Posterior vena cava (tissue), 2 donors: ENCODE data around the gene MYORG. TPM values are rescaled to one million over a fixed set of nuclear protein-coding genes. Genes with fewer than 3 reads are reported as not detected.
"Not testable (repeated sequence)": the region's sequence is repeated elsewhere in the genome, so short reads cannot be mapped to it uniquely, and the experiment has no call there.

Source experiments
- DNase-seq: peaks from one replicate; pipeline ENCODE4 v3.0.0-alpha.2; 2020; ENCODE audit warnings: low spot score
- intact Hi-C, 2 donors: fragments of 100-400 bp; cut with DNase I; formaldehyde crosslinking; loops; one replicate each; pipeline versions ENCODE4 v1.14.1 to v1.14.2; 2022 to 2023
- total RNA-seq, 2 donors: library from RNA; stranded (reverse); fragmentation: NEBNext Ultra II Directional; extraction: Animal tissue kit (Norgen Biotek cat#: 25700); gene quantifications; one replicate each; pipeline ENCODE4 v1.2.1, GENCODE V29; 2021
- donor health status: DM: yes; HTN: yes; CAD: no.
- donor health status: DM: yes; HTN: yes; CAD: no.

MYORG gene
- total RNA-seq, 2 donors from 2014 or later = 12.0 to 30.6 TPM

DNA sequence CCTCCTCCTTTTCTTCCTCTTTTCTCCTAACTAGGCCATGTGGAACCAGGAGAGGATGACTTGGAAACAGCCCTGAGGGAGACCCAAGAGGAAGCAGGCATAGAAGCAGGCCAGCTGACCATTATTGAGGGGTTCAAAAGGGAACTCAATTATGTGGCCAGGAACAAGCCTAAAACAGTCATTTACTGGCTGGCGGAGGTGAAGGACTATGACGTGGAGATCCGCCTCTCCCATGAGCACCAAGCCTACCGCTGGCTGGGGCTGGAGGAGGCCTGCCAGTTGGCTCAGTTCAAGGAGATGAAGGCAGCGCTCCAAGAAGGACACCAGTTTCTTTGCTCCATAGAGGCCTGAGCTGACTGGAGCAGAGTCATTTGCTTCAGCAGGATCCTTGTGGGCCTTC, 33.6 kb downstream of the MYORG start:
- intact Hi-C loops = no loop called here
- DNase-seq = peak; percentile 95

DNA sequence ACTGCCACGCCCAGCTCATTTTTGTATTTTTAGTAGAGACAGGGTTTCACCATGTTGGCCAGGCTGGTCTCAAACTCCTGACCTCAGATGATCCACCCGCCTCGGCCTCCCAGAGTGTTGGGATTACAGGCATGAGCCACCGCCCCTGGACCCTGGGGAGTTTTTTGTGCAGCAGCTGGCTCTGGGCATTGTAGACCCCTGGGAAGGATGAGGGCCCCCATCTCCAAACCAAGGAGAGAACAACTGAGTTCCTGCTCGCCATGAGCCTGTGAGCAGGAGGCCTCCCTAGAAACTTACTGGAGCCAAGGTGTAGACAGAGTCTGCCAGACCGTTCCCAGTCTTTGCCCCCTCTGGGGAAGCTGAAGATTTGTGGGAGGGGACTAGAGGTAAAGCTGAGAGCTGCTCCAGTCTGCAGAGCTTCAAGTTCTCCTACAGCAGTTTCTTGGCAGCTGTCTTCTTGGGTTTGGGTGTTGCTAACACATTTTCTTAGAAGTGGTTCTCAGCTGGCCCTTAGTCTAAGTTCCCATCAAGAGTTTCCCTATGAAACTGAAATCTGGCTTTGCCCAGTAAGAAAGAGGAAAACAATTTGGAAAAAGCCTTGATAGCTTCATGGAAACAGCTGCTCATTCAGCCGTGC, 34.9 kb downstream of the MYORG start:
- intact Hi-C loops = no loop called here
- peak; percentile 64 for DNase-seq

- intact Hi-C loops = loop anchor here in 1 of 2 donors (2.0 to 5.0 kb wide), 2 partner anchors 38 to 273 kb away; partner anchors contain the start of genes MYORG and RPP25L
- DNase-seq = no peak
Observed at GRCh38 chr9:34338665-34339385, 37.9 kb downstream of the MYORG start.

DNA sequence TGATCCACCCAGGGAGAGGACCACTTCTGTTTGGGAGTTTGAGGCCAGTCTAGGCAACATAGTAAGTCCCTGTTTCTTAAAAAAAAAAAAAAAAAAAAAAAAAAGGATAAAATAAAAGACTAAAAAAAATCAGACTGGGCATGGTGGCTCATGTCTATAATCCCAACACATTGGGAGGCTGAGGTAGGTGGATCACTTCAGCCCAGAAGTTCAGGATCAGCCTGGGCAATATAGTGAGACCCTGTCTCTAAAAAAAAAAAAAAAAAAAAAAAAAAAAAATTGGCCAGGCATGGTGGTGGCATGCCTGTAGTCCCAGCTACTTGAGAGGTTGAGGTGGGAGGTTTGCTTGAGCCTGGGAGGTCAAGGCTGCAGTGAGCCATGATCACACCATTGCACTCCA, 38.6 kb downstream of the MYORG start:
- not testable (repeated sequence) for DNase-seq
- intact Hi-C loops = loop anchor here in 1 of 2 donors (2.0 to 5.0 kb wide), 2 partner anchors 39 to 274 kb away; partner anchors contain the start of genes MYORG and RPP25L

DNA sequence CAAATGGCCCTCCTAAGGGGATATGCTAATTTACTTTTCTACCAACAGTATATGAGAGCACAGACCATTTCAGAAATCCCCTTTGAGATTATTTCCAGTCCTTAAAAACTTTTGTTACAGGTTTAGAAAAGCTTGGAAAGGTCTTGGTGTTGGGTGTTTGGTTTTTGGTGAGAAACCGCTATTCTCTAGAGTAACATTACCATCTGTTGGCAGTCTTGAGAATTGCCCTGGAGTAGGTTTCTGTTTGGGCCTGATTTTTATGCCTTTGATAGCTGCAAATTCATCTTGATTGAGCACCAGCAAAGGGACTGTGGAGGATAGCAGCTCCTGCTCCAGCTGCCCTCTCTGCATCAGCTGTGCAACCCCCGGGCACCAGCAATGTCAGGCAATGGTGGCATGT, 39.3 kb downstream of the MYORG start:
- DNase-seq = no peak
- intact Hi-C loops = loop anchor here in 1 of 2 donors (5.0 kb wide), 1 partner anchor 275 kb away; the partner anchor contains the start of gene RPP25L

DNA sequence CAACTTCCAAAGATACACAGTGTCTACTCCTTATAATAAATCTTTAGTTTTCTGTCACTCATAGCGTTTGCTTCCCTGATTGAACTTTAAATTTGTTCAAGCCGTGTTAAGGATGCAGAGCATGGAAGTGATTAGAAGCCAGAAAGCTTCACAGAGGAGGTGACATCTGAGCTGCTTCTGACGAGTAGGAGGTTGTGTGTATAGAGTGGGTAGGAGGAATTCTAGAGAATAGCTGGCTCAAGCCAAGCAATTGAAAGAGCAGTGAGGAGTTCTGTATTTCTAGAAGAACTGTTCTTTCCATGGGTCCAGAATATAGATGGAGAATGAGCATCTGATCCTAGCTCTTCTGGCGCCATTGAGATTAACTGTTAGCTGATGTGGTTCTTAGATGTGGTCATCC, 41.3 kb downstream of the MYORG start:
- intact Hi-C loops = loop anchor here in 1 of 2 donors (5.0 kb wide), 1 partner anchor 277 kb away; the partner anchor contains the start of gene RPP25L

DNA sequence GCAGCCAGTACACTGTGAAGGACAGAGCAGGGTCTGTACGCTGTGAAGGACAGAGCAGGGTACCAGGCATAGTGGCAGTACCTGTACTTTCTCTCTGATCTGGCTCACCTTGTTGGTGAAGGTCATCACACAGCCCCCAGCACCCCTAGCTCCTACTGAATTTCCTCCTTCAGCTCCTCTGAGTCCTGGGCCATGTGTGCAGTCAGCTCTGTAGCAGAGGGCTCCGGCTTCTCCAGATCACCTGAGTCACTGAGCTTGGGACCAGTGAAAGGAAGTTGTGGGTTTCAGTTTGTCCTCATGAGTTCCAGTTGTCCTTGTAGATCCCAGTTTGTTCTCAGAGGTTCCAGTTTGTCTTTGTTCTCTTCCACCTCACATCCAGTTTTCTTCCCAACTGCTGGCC, 41.8 kb downstream of the MYORG start:
- intact Hi-C loops = loop anchor here in 1 of 2 donors (5.0 kb wide), 1 partner anchor 277 kb away; the partner anchor contains the start of gene RPP25L
- DNase-seq = no peak

More for the DNA sequence above, 41.3 kb downstream of the MYORG start:
- DNase-seq = no peak

DNA sequence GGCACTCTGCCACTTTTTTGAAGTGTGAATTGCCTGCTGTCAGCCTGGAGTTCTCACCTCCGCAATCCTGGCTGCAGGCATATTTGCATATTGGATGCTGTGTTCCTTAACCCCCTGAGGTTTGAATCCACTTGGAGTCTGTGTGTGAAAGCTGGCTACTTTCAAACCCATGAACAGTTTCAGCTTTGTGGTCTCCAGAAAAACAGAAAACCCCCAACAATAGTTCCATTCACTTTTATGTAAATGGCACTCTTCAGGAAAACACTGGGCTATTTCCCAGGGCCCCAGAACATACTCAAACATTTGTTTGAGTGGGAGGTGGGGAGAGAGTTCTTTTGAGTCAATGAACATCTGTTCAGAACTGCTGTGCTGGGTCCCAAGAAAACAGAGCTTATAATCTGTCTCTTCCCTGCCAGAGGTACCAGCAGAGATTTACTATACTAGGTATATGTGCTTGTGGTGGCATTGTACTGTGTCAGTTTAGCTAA, 42.3 kb downstream of the MYORG start:
- intact Hi-C loops = no loop called here
- DNase-seq = no peak

GRCh38 chr9:34333836-34334235, 42.9 kb downstream of the MYORG start:
- intact Hi-C loops = loop anchor here in 1 of 2 donors (2.0 kb wide), 1 partner anchor 45 kb away; no protein-coding TSS in a partner anchor
- no peak for DNase-seq

DNA sequence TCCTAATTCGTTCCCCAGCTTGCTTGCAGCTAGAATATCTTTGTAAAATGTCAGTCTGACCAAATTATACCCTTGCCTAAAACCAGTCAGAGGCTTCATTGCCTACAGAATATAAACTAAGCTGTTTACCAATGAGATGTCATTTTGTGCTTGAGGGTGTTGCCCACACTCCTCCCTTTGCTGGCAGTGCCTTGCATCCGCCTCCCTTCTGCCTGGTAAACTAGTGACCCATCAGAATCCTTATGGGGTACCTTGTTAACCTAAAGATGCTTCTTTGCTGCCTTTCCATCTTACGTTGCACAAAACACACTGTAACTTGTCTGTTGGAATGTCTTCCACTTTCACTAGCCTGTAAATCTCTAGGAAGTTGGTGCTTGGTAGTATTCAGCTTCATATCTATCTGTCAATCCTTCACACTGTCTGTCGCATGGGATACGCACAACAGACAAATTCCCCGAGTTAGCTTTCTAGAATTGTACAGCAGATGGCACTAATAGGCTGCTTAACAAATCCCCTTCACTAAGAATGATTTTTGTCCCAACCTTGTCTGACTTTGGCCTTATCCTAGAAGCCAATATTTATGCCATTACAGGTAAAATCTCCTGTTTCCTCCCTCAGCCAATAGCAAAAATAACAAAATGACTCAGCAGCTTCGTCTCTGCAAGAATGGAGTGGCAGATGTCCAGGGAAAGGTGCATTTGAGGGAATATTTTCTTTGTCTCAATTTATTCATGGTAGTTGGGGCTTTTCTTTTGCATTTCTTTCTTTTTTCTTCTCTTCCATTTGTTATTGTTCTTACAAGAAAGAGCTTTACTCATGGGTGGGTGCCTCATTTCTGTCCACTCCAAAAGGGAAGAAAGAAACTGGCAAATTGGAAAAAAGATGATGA, 44.4 kb downstream of the MYORG start:
- DNase-seq = no peak
- intact Hi-C loops = loop anchor here in 1 of 2 donors (2.0 kb wide), 1 partner anchor 46 kb away; no protein-coding TSS in a partner anchor

DNA sequence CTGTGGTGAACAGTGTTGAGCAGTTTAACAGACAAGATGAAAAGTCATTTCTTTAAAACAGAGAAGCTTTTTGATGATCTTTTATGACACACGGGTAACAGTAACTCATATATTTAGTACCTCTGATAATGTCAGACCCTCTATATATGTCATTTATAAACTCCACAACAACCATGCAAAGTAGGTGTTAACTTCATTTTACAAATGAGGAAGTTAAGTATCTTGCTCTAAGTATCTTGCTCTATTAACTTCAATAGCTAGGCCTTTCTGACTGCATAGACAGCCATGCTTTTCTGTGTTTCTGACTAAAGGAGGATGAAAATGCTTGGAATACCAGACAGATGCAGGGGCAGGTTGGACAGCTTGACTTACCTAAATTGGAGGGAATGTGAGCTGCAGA, 45.5 kb downstream of the MYORG start:
- DNase-seq = no peak
- intact Hi-C loops = no loop called here

DNA sequence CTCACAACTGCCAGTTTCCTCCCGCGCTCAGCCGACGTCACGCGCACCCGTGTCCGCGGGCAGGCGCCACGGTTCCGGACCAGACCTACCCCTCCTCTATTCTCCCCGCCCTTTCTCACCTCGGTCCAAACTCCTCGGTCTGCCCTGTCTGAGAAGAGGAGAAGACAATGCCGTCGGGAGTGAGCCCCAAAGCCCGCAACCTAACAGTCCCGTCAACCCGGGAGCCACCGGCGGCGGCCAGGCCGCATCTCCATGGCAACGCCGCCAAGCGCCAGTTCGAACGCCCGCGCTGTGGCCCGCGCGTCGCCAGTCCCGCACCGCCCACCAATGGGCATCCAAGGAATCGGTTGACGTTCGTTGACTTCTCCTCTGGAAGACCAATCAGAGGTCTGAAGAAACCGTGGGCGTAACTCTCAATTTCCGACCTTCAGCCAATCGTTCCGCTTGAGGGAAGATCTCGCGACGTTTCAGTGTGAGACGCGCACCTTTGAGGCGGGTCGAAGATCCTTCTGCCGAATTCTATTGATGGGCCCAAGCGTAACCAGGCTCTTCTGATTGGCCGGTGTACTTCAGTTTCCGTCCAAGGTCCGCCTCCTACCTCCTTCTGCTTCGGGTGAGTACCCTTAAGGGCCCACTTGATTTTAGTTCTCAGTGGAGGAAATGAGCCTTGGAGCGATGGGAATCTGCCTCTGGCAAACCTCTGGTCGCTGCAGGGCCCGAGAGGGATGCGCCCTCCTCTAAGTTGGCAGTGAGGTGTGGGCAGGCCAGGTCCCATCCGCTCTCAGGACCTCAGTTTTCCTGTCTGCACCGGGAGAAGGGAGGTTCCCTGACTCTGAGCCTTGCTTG, 47.5 kb downstream of the MYORG start, which contains the start of the genes KIF24 and NUDT2:
TSS of gene KIF24 (minus strand) at position 282 of the 846 bp plus-strand sequence. CDS start 17,922 bp downstream, outside the sequence.
TSS of gene NUDT2 (plus strand) at position 583 of the 846 bp plus-strand sequence. CDS start 9,471 bp downstream, outside the sequence.
- DNase-seq = peak; percentile 98
- intact Hi-C loops = no loop called here

DNA sequence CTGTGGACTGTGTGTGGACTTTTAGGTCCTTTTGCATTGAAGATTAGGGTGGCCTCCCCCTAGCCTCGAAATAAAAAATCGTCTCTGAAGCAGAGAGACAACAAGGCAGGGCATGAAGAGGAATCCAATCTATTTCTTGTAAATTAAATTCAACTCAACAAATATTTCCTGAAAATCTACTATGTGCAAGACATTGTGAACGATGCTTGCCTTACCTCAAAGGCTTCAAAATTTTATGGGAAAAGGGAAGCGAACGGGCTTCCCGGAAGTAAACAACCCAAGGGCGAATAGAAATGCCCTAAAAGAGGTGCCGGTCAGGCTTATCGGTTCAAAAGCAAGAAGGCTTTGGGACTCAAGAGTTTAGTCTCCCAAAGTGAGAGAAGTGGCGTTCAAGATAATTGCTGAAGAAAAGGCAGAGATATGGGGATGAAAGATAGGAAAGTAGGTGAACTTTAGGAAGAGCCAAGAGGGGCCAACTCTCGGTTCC, 48.2 kb downstream of the MYORG start:
- no peak for DNase-seq
- intact Hi-C loops = no loop called here

- intact Hi-C loops = no loop called here
- DNase-seq = no peak
Observed at GRCh38 chr9:34326690-34327089, 50.0 kb downstream of the MYORG start.

- intact Hi-C loops = no loop called here
- DNase-seq = no peak
Observed at GRCh38 chr9:34322899-34323591, 53.7 kb downstream of the MYORG start.

DNA sequence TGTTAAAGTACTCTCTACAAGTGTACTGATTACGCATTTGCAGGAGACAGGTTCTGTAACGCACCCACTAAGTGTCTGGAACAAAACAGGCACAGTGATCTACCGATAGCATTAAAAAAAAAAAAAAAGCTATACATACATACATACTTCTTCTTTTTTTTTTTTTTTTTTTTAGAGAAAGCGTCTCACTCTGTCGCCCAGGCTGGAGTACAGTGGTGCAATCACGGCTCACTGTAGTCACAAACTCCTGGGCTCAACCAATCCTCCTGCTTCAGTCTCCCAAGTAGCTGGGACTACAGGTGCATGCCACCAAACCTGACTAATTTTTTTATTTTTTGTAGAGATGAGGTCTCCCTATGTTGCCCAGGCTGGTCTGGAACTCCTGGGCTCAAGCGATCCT, 55.2 kb downstream of the MYORG start:
- no peak for DNase-seq
- intact Hi-C loops = no loop called here

DNA sequence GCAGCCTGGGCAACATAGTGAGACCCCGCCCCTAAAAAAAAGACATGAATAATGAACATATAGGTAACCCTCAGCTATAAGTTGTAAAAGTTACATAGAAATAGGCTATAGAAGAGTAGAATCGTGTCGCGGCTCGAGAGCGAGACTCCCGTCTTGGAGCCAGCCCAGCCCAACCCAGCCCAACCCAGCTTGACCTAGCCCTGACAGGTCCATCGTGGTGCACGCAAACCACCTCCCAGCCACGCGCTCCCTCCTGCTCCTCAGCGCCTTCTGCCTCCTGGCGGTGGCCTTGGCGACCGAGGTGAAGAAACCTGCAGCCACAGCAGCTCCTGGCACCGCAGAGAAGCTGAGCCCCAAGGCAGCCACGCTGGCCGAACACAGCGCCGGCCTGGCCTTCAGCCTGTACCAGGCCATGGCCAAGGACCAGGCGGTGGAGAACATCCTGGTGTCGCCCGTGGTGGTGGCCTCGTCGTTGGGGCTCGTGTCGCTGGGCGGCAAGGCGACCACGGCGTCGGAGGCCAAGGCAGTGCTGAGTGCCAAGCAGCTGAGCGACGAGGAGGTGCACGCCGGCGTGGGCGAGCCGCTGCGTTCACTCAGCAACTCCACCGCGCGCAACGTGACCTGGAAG, 58.4 kb downstream of the MYORG start:
- intact Hi-C loops = no loop called here
- DNase-seq = no peak
